Natural killer cell (primary cell): ENCODE data around the gene SPATA33. TPM values are rescaled to one million over a fixed set of nuclear protein-coding genes. Genes with fewer than 3 reads are reported as not detected.

Source experiments
- ATAC-seq, 3 donors: fragments of 150-1000 bp in 2 of 3; fragments of 200-7000 bp in 1 of 3; cut with Tn5 transposase; 1 replicate in 1 of 3; 2 replicates in 2 of 3; pipeline ENCODE4 v1.10.0; 2021; ENCODE audit warnings: mild to moderate bottlenecking in 2 of 3, moderate library complexity in 2 of 3
- DNase-seq, 2 donors: peaks; one replicate each; pipeline versions ENCODE4 v3.0.0 to v3.0.0-alpha.2; 2013 to 2021; ENCODE audit warnings: mixed read lengths in 1 of 2
- H3K27ac ChIP-seq: one replicate; pipeline ENCODE4 v1.5.1; 2013; ENCODE audit warnings: mild to moderate bottlenecking, low read length
- H3K27me3 ChIP-seq: one replicate; pipeline ENCODE4 v1.6.1; 2013; ENCODE audit warnings: low read length; ENCODE audit not compliant: control insufficient read depth, insufficient read depth
- H3K36me3 ChIP-seq: one replicate; pipeline ENCODE4 v1.6.1; 2013; ENCODE audit warnings: low read length; ENCODE audit not compliant: control insufficient read depth, insufficient read depth
- H3K4me1 ChIP-seq: one replicate; pipeline ENCODE4 v1.6.1; 2013; ENCODE audit warnings: low read length; ENCODE audit not compliant: control insufficient read depth, insufficient read depth
- H3K4me3 ChIP-seq: one replicate; pipeline ENCODE4 v1.5.1; 2013; ENCODE audit warnings: low read length
- H3K9me3 ChIP-seq: one replicate; pipeline ENCODE4 v1.6.1; 2013; ENCODE audit warnings: low read length; ENCODE audit not compliant: control insufficient read depth, insufficient read depth
- H3K27ac Mint-ChIP-seq, 2 donors: one replicate each; pipeline ENCODE4 v1.8.0; 2022; ENCODE audit warnings: mild to moderate bottlenecking in 2 of 2, mixed read lengths in 2 of 2, moderate library complexity in 1 of 2
- H3K27me3 Mint-ChIP-seq, 2 donors: one replicate each; pipeline ENCODE4 v1.8.0; 2022; ENCODE audit warnings: low read depth in 2 of 2, mixed read lengths in 2 of 2
- H3K36me3 Mint-ChIP-seq: one replicate; pipeline ENCODE4 v1.8.0; 2022; ENCODE audit warnings: mixed read lengths
- H3K4me1 Mint-ChIP-seq, 2 donors: one replicate each; pipeline ENCODE4 v1.8.0; 2022; ENCODE audit warnings: mixed read lengths in 2 of 2
- H3K4me3 Mint-ChIP-seq: one replicate; pipeline ENCODE4 v1.8.0; 2022; ENCODE audit warnings: mild to moderate bottlenecking, moderate library complexity, mixed read lengths
- H3K9me3 Mint-ChIP-seq, 2 donors: one replicate each; pipeline ENCODE4 v1.8.0; 2022; ENCODE audit warnings: mixed read lengths in 2 of 2
- CTCF ChIP-seq: fragments of 200-600 bp; IDR thresholded peaks from one replicate; pipeline ENCODE4 v1.8.0; 2022; ENCODE audit warnings: antibody characterized with exemption
- WGBS: methylation state at CpG from one replicate; pipeline ENCODE4 v1.1.7; 2013; ENCODE audit warnings: missing lambda C conversion rate; ENCODE audit not compliant: insufficient coverage; 5-methylcytosine and 5-hydroxymethylcytosine counted together
- intact Hi-C: fragments of 100-400 bp; cut with micrococcal nuclease; formaldehyde crosslinking; loops from one replicate; pipeline ENCODE4 v1.14.2; 2022
- total RNA-seq, 4 donors: library from RNA; stranded (reverse); fragments of 120-200 nt in 1 of 4; gene quantifications; one replicate each; pipeline versions ENCODE4 v1.2.3 to v1.2.4, GENCODE V29; 2013 to 2022

Gene SPATA33
- total RNA-seq, 3 donors from 2014 or later (not counting 1 experiment from before 2014, with no cell fraction given) = 6.5 to 11.9 (median 8.4) TPM

GRCh38 chr16:89645122-89645521 is 12.5 kb upstream of the SPATA33 start:
- H3K27ac ChIP-seq = no peak overlapping the region
- 94% methylated on average over 11 of the region's 11 CpGs for WGBS
- intact Hi-C loops = no loop called here
- Mint-ChIP-seq H3K27me3 (no peaks in the 10 kb centered on the region), H3K9me3 (no peaks in the 10 kb centered on the region), H3K4me1 (peaks cover 8% of the 10 kb centered on the region in 2 donors), H3K36me3 (no peaks in the 10 kb centered on the region), H3K27ac (peak overlapping the region in 1 of 2 donors; percentile 48), H3K4me3 (no peak overlapping the region)
- no peak for TF ChIP-seq CTCF
- no peaks in the 10 kb centered on the region for H3K27me3 ChIP-seq
- no peaks in the 10 kb centered on the region for H3K9me3 ChIP-seq
- DNase-seq (no peak), ATAC-seq (no peak)
- no peak overlapping the region for H3K4me3 ChIP-seq
- peaks cover 40% of the 10 kb centered on the region for H3K36me3 ChIP-seq
- peaks cover 7% of the 10 kb centered on the region for H3K4me1 ChIP-seq

- WGBS = 96% methylated on average over 22 of the region's 22 CpGs
- DNase-seq = no peak
- peak overlapping the region in 1 of 2 donors; percentile 48 for H3K27ac Mint-ChIP-seq
- H3K4me1 ChIP-seq = peaks cover under 1% of the 10 kb centered on the region
- H3K27me3 ChIP-seq = no peaks in the 10 kb centered on the region
- no peak overlapping the region for H3K4me3 Mint-ChIP-seq
- peaks cover 0 to under 1% of the 10 kb centered on the region in 2 donors for H3K4me1 Mint-ChIP-seq
- H3K4me3 ChIP-seq = no peak overlapping the region
- no peaks in the 10 kb centered on the region for H3K9me3 Mint-ChIP-seq
- no peaks in the 10 kb centered on the region for H3K27me3 Mint-ChIP-seq
- no peak for TF ChIP-seq CTCF
- ATAC-seq = no peak
- no peaks in the 10 kb centered on the region for H3K36me3 Mint-ChIP-seq
- intact Hi-C loops = no loop called here
- H3K36me3 ChIP-seq = peaks cover 43% of the 10 kb centered on the region
- no peaks in the 10 kb centered on the region for H3K9me3 ChIP-seq
- no peak overlapping the region for H3K27ac ChIP-seq
Measured at GRCh38 chr16:89646270-89646669, 11.4 kb upstream of the SPATA33 start.

GRCh38 chr16:89646906-89647305 is 10.7 kb upstream of the SPATA33 start:
- 94% methylated on average over 12 of the region's 12 CpGs for WGBS
- H3K9me3 Mint-ChIP-seq = no peaks in the 10 kb centered on the region

More at GRCh38 chr16:89646906-89647305, 10.7 kb upstream of the SPATA33 start:
- DNase-seq = no peak
- Histone ChIP-seq H3K27ac (no peak overlapping the region), H3K4me1 (peaks cover 4% of the 10 kb centered on the region), H3K36me3 (peaks cover 47% of the 10 kb centered on the region), H3K27me3 (no peaks in the 10 kb centered on the region), H3K4me3 (no peak overlapping the region), H3K9me3 (no peaks in the 10 kb centered on the region)
- Mint-ChIP-seq H3K4me3 (no peak overlapping the region), H3K4me1 (no peaks in the 10 kb centered on the region), H3K36me3 (no peaks in the 10 kb centered on the region), H3K27me3 (no peaks in the 10 kb centered on the region), H3K27ac (no peak overlapping the region)
- intact Hi-C loops = no loop called here
- no peak for ATAC-seq
- no peak for TF ChIP-seq CTCF
